Peyer's patch (tissue), 4 donors: Measurements from ENCODE around the gene MRPS2.

ENCODE experiments used
- POLR2A ChIP-seq, 2 donors: fragments of 450-650 bp; IDR thresholded peaks; one replicate each; pipeline ENCODE4 v1.5.1; 2017; ENCODE audit warnings: antibody characterized with exemption in 2 of 2, mild to moderate bottlenecking in 2 of 2, moderate library complexity in 2 of 2
- TF ChIP-seq, protein P1 (sequence below), 6 experiments: fragments of 450-650 bp in 4 of 6; fragments of 200-600 bp in 2 of 6; sonication (generic) in 1 of 6; IDR thresholded peaks; one replicate each; pipeline ENCODE4 v1.5.1; 2017 to 2019; ENCODE audit warnings: antibody characterized with exemption in 6 of 6, mild to moderate bottlenecking in 3 of 6, moderate library complexity in 1 of 6

GRCh38 chr9:135498381-135499126 lies 1.9 kb upstream of the MRPS2 start:
- TF ChIP-seq, protein P1, sequence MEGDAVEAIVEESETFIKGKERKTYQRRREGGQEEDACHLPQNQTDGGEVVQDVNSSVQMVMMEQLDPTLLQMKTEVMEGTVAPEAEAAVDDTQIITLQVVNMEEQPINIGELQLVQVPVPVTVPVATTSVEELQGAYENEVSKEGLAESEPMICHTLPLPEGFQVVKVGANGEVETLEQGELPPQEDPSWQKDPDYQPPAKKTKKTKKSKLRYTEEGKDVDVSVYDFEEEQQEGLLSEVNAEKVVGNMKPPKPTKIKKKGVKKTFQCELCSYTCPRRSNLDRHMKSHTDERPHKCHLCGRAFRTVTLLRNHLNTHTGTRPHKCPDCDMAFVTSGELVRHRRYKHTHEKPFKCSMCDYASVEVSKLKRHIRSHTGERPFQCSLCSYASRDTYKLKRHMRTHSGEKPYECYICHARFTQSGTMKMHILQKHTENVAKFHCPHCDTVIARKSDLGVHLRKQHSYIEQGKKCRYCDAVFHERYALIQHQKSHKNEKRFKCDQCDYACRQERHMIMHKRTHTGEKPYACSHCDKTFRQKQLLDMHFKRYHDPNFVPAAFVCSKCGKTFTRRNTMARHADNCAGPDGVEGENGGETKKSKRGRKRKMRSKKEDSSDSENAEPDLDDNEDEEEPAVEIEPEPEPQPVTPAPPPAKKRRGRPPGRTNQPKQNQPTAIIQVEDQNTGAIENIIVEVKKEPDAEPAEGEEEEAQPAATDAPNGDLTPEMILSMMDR (IDR thresholded peaks at IDR 0.05), result no peak
- no peak for TF ChIP-seq POLR2A (IDR thresholded peaks at IDR 0.05)
